ENCODE measurements around the gene TMED6.

TMED6 gene

DNA sequence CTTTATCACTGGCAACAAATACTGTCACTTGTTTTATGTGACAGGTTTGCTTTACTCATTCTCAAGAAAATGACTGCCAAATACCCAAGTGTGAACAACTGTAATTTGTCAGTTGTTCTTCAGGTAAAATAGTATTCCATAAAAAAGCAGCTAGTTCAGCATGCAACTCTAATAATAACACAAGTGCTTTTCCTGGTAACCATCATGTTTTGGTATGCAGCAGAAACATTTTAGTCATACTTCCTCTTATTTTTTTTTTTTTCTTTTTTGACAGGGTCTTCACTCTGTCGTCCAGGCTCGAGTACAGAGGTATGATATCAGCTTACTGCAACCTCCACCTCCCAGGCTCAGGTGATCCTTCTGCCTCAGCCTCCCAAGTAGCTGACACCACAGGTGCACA is 29.6 kb upstream of the TMED6 start:
- Histone ChIP-seq H3K4me3 (ENCODE audit: insufficient read depth, low read depth, low read length, poor library complexity, severe bottlenecking) (no peak overlapping the region), H3K27me3 (replicated peaks; ENCODE audit: control insufficient read depth, insufficient read depth, low read length, poor library complexity, severe bottlenecking) (no peaks in the 10 kb centered on the region), H3K9me3 (ENCODE audit: control insufficient read depth, low read length) (no peaks in the 10 kb centered on the region), H3K27ac (ENCODE audit: insufficient read depth, low read length, poor library complexity, severe bottlenecking) (no peak overlapping the region), H3K36me3 (ENCODE audit: control insufficient read depth, insufficient read depth, low read length) (peaks cover 46% of the 10 kb centered on the region), H3K4me1 (ENCODE audit: control insufficient read depth, insufficient read depth, low read length, poor library complexity, severe bottlenecking) (peaks cover 7% of the 10 kb centered on the region)
- DNase-seq, result no peak

DNA sequence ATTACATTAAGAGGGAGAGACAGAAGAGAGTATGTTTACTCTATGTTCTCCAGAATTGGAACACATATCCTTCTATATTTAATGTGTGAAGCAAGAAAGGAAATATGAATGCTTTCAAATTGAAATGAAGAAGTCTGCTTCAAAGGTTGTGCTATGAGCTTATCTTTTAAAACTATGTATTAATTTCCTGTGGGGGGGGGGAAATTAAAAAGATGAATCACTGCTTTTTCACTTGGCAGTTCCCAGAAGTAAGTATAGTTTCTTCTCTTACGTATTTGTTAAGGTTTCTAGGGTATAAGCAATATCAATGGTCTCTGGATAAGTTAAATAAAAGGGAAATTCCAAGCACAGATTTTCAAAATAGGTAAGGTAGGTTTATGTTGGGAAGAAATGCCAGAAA is 27.2 kb upstream of the TMED6 start:
- H3K27ac ChIP-seq (ENCODE audit: insufficient read depth, low read length, poor library complexity, severe bottlenecking), result no peak overlapping the region

DNA sequence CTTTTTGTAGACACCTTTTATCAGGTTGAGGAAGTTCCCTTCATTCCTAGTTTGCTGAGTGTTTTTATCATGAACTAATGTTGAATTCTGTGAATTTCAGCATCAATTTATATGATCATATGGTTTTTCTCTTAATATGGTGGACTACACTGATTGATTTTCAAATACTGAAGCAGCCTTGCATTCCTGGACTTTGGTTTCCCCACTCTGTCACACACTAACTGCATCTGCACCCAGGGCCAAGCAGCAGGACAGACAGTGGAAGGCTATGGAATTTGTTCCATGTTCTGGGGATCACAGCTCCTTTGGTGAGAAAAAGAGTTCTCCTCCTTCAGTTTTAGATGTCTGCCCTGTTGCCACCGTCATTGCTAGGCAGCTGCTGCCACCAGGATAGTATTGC is 26.4 kb upstream of the TMED6 start:
- Histone ChIP-seq H3K27ac (ENCODE audit: insufficient read depth, low read length, poor library complexity, severe bottlenecking) (no peak overlapping the region), H3K9me3 (ENCODE audit: control insufficient read depth, low read length) (no peaks in the 10 kb centered on the region), H3K4me1 (ENCODE audit: control insufficient read depth, insufficient read depth, low read length, poor library complexity, severe bottlenecking) (no peaks in the 10 kb centered on the region), H3K27me3 (replicated peaks; ENCODE audit: control insufficient read depth, insufficient read depth, low read length, poor library complexity, severe bottlenecking) (no peaks in the 10 kb centered on the region), H3K4me3 (ENCODE audit: insufficient read depth, low read depth, low read length, poor library complexity, severe bottlenecking) (no peak overlapping the region), H3K36me3 (ENCODE audit: control insufficient read depth, insufficient read depth, low read length) (peaks cover 38% of the 10 kb centered on the region)
- DNase-seq, result no peak

More for the DNA sequence above, 27.2 kb upstream of the TMED6 start:
- Histone ChIP-seq H3K4me3 (ENCODE audit: insufficient read depth, low read depth, low read length, poor library complexity, severe bottlenecking) (no peak overlapping the region), H3K4me1 (ENCODE audit: control insufficient read depth, insufficient read depth, low read length, poor library complexity, severe bottlenecking) (no peaks in the 10 kb centered on the region), H3K9me3 (ENCODE audit: control insufficient read depth, low read length) (no peaks in the 10 kb centered on the region), H3K36me3 (ENCODE audit: control insufficient read depth, insufficient read depth, low read length) (peaks cover 45% of the 10 kb centered on the region), H3K27me3 (replicated peaks; ENCODE audit: control insufficient read depth, insufficient read depth, low read length, poor library complexity, severe bottlenecking) (no peaks in the 10 kb centered on the region)
- no peak for DNase-seq

DNA sequence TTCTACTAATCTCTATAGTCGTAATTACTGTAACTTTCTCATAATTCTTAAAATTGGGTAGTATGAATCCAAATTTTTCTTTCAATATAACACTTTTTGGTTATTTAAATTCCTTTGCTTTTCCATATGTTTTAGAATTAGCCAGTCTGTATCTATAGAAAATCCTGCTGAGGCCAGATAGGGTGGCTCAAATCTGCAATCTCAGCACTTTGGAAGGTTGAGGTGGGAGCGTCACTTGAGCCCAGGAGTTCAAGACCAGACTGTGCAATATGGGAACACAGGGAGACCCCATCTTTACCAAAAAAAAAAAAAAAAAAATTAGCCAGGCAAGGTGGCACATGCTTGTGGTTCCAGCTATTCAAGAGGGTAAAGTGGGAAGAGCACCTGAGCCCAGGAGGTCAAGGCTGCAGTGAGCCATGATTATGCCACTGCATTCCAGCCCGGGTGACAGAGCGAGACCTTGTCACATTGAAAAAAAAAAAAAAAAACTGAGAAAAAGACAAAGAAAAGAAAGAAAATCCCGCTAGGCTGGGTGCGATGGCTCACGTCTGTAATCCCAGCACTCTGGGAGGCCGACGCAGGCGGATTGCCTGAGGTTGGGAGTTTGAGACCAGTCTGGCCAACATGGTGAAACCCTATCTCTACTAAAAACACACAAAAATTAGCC is 24.9 kb upstream of the TMED6 start:
- no peak for DNase-seq
- Histone ChIP-seq H3K36me3 (ENCODE audit: control insufficient read depth, insufficient read depth, low read length) (peaks cover 31% of the 10 kb centered on the region), H3K4me3 (ENCODE audit: insufficient read depth, low read depth, low read length, poor library complexity, severe bottlenecking) (no peak overlapping the region)

DNA sequence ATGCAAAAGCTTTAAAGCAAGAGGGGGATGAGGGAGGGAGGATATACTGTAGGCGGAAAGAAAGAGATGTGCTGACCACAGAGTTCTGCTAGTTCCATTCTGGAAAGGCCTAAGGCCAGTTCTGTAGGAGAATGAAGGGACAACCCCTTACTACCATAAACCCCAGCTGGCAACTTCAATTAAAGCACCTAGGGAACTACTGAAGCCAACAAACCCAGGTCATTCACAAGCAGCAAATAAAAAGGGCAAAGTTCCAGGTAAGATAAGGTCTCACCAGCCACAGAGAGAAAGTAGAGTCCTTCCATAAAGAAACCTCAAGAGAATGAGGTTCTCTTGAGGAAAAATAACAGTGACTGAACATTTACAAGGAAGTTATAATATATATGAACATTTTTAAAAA is 21.4 kb upstream of the TMED6 start:
- Histone ChIP-seq H3K36me3 (ENCODE audit: control insufficient read depth, insufficient read depth, low read length) (peaks cover 32% of the 10 kb centered on the region), H3K27me3 (replicated peaks; ENCODE audit: control insufficient read depth, insufficient read depth, low read length, poor library complexity, severe bottlenecking) (no peaks in the 10 kb centered on the region), H3K4me3 (ENCODE audit: insufficient read depth, low read depth, low read length, poor library complexity, severe bottlenecking) (no peak overlapping the region), H3K4me1 (ENCODE audit: control insufficient read depth, insufficient read depth, low read length, poor library complexity, severe bottlenecking) (no peaks in the 10 kb centered on the region), H3K27ac (ENCODE audit: insufficient read depth, low read length, poor library complexity, severe bottlenecking) (no peak overlapping the region), H3K9me3 (ENCODE audit: control insufficient read depth, low read length) (no peaks in the 10 kb centered on the region)
- no peak for DNase-seq

More for the DNA sequence above, 24.9 kb upstream of the TMED6 start:
- H3K9me3 ChIP-seq (ENCODE audit: control insufficient read depth, low read length), result no peaks in the 10 kb centered on the region
- H3K4me1 ChIP-seq (ENCODE audit: control insufficient read depth, insufficient read depth, low read length, poor library complexity, severe bottlenecking), result no peaks in the 10 kb centered on the region
- H3K27me3 ChIP-seq (replicated peaks; ENCODE audit: control insufficient read depth, insufficient read depth, low read length, poor library complexity, severe bottlenecking), result no peaks in the 10 kb centered on the region
- no peak overlapping the region for H3K27ac ChIP-seq (ENCODE audit: insufficient read depth, low read length, poor library complexity, severe bottlenecking)

DNA sequence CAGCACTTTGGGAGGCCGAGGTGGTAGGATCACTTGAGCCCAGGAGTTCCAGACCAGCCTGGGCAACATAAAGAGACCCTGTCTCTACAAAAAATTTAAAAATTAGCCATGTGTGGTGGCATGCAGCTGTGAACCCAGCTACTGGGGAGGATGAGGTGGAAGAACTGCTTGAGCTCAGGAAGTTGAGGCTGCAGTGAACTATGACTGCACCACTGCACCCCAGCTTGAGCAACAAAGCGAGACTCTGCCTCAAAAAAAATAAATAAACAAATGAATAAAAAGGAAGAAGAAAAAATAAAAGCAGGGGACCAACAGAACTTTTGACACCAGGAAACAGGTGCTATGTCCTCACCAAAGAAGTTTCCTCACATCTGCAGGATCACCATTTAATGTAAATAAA is 20.0 kb upstream of the TMED6 start:
- Histone ChIP-seq H3K4me1 (ENCODE audit: control insufficient read depth, insufficient read depth, low read length, poor library complexity, severe bottlenecking) (no peaks in the 10 kb centered on the region), H3K27ac (ENCODE audit: insufficient read depth, low read length, poor library complexity, severe bottlenecking) (no peak overlapping the region), H3K27me3 (replicated peaks; ENCODE audit: control insufficient read depth, insufficient read depth, low read length, poor library complexity, severe bottlenecking) (no peaks in the 10 kb centered on the region), H3K36me3 (ENCODE audit: control insufficient read depth, insufficient read depth, low read length) (peaks cover 43% of the 10 kb centered on the region), H3K9me3 (ENCODE audit: control insufficient read depth, low read length) (no peaks in the 10 kb centered on the region), H3K4me3 (ENCODE audit: insufficient read depth, low read depth, low read length, poor library complexity, severe bottlenecking) (no peak overlapping the region)
- no peak for DNase-seq

DNA sequence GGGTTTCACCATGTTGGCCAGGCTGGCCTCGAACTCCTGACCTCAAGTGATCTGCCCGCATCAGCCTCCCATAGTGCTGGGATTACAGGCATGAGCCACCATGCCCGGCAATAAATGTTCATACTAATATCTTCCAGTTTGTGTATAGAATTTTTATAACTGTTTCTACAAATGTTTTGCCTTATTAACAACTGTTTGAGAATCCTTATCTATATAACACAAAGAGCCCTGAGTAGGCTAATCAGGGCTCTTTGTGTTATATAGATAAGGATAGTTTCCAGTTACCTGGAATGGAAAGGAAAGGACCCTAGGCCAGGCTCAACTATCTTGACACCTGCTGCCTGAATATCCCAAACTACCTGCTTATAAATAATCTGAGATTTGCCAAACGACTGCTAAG is 17.3 kb upstream of the TMED6 start:
- H3K9me3 ChIP-seq (ENCODE audit: control insufficient read depth, low read length), result no peaks in the 10 kb centered on the region
- H3K36me3 ChIP-seq (ENCODE audit: control insufficient read depth, insufficient read depth, low read length), result peaks cover 65% of the 10 kb centered on the region
- no peaks in the 10 kb centered on the region for H3K27me3 ChIP-seq (replicated peaks; ENCODE audit: control insufficient read depth, insufficient read depth, low read length, poor library complexity, severe bottlenecking)
- no peak overlapping the region for H3K27ac ChIP-seq (ENCODE audit: insufficient read depth, low read length, poor library complexity, severe bottlenecking)
- no peak for DNase-seq
- H3K4me1 ChIP-seq (ENCODE audit: control insufficient read depth, insufficient read depth, low read length, poor library complexity, severe bottlenecking), result no peaks in the 10 kb centered on the region
- H3K4me3 ChIP-seq (ENCODE audit: insufficient read depth, low read depth, low read length, poor library complexity, severe bottlenecking), result no peak overlapping the region

DNA sequence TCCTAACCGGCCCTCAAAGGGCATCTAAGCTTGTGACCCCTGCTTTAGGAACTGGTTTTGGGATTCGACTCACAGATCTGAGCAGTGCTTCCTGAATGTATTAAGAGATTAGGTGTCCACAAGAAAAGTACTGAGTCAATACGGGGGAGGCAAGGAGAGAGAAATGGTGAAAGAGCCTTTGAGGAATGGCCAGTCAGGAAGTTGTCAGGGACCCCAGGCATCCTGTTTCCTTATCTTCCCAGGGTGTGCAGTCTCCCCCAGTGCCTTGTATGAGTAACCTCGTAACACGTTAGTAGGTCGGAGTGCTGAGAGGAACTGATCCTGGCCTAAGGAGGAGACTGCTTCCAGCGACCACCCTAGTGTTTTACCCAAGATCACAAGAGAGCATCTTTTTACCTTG is 16.4 kb upstream of the TMED6 start:
- H3K4me1 ChIP-seq (ENCODE audit: control insufficient read depth, insufficient read depth, low read length, poor library complexity, severe bottlenecking), result no peaks in the 10 kb centered on the region
- no peak overlapping the region for H3K27ac ChIP-seq (ENCODE audit: insufficient read depth, low read length, poor library complexity, severe bottlenecking)
- H3K36me3 ChIP-seq (ENCODE audit: control insufficient read depth, insufficient read depth, low read length), result peaks cover 70% of the 10 kb centered on the region
- no peaks in the 10 kb centered on the region for H3K9me3 ChIP-seq (ENCODE audit: control insufficient read depth, low read length)
- DNase-seq, result no peak
- no peak overlapping the region for H3K4me3 ChIP-seq (ENCODE audit: insufficient read depth, low read depth, low read length, poor library complexity, severe bottlenecking)
- H3K27me3 ChIP-seq (replicated peaks; ENCODE audit: control insufficient read depth, insufficient read depth, low read length, poor library complexity, severe bottlenecking), result no peaks in the 10 kb centered on the region

DNA sequence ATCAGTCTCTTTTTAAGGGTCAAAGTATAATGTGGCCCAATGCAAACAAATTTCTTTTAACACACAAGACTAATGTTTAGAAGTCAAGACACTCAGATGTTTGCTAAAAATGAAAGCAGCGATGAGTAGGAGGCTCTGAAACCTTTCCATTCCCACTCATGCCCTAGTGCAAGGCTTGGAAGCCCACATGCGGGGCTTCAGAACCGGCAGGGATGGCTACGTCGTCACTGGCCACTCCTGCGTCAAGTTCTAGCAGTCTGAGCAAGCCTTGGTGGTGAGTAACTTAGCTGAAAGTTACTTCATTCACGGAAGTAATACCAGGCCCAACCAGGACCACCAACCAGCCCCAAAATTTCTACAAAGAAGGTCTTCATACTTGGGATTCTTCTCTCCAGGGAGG is 14.8 kb upstream of the TMED6 start:
- no peaks in the 10 kb centered on the region for H3K4me1 ChIP-seq (ENCODE audit: control insufficient read depth, insufficient read depth, low read length, poor library complexity, severe bottlenecking)
- H3K27me3 ChIP-seq (replicated peaks; ENCODE audit: control insufficient read depth, insufficient read depth, low read length, poor library complexity, severe bottlenecking), result no peaks in the 10 kb centered on the region
- peaks cover 66% of the 10 kb centered on the region for H3K36me3 ChIP-seq (ENCODE audit: control insufficient read depth, insufficient read depth, low read length)
- H3K9me3 ChIP-seq (ENCODE audit: control insufficient read depth, low read length), result no peaks in the 10 kb centered on the region
- no peak overlapping the region for H3K27ac ChIP-seq (ENCODE audit: insufficient read depth, low read length, poor library complexity, severe bottlenecking)
- H3K4me3 ChIP-seq (ENCODE audit: insufficient read depth, low read depth, low read length, poor library complexity, severe bottlenecking), result no peak overlapping the region
- no peak for DNase-seq

DNA sequence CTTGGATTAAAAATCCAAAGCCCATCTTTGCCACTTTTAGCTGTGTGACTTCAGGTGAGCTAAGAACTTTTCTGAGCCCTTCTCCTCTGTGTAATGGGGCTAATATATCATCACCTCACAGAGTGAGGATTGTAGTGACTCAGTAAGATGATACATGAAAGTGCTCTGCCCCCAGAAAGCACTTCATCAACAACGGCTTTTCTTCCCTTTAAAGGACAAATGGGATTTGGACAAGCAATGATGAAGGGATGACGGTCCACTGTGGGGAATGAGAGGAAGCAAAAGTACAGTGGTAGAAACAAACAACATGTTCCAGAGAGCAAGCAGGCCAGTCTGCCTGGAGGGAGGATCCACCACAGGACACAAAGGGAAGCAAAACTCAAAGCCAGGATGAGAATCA is 14.3 kb upstream of the TMED6 start:
- DNase-seq, result no peak
- no peaks in the 10 kb centered on the region for H3K4me1 ChIP-seq (ENCODE audit: control insufficient read depth, insufficient read depth, low read length, poor library complexity, severe bottlenecking)
- no peak overlapping the region for H3K4me3 ChIP-seq (ENCODE audit: insufficient read depth, low read depth, low read length, poor library complexity, severe bottlenecking)
- H3K27ac ChIP-seq (ENCODE audit: insufficient read depth, low read length, poor library complexity, severe bottlenecking), result no peak overlapping the region
- peaks cover 64% of the 10 kb centered on the region for H3K36me3 ChIP-seq (ENCODE audit: control insufficient read depth, insufficient read depth, low read length)
- no peaks in the 10 kb centered on the region for H3K27me3 ChIP-seq (replicated peaks; ENCODE audit: control insufficient read depth, insufficient read depth, low read length, poor library complexity, severe bottlenecking)
- no peaks in the 10 kb centered on the region for H3K9me3 ChIP-seq (ENCODE audit: control insufficient read depth, low read length)
